ENCODE measurements around the gene SOX6.
"Not testable (repeated sequence)": the region's sequence is repeated elsewhere in the genome, so short reads cannot be mapped to it uniquely, and the experiment has no call there.

The SOX6 gene
- 0 to 1.9 (median 0.19) reads per million in 18 experiments for total RNA-seq

- DNase-seq = no peak
These were observed at the start of gene SOX6 for GRCh38 chr11:16356057-16356760. Gene SOX6, minus strand, starts transcription at chr11:16356546. Its CDS starts 15,298 bp downstream, at chr11:16341248.

GRCh38 chr11:16404781-16405285 lies 48.5 kb upstream of the SOX6 start:
- DNase-seq = no peak

GRCh38 chr11:16403851-16404250 lies 47.5 kb upstream of the SOX6 start:
- no peak for DNase-seq

GRCh38 chr11:16403448-16403803 lies 47.1 kb upstream of the SOX6 start:
- no peak for DNase-seq

GRCh38 chr11:16402654-16403447 lies 46.5 kb upstream of the SOX6 start:
- no peak for DNase-seq

DNA sequence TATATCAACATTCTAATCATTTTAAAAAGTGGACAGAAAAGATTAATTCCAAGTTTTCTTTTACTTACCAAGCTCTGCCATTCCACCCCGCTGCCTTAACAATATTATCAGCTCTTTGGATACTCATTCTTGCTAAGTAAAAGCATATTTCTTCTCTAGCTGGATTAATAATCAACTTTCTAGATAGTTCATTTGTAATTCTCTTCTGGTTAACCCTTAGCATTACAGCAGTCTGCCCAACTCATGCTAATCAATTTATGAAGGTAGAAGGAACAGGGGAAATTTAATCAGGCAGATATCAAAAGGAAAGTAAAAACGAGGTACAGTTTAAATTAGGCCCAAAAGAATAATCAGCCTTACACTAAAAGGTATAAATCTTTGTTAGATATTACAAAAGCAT lies 41.0 kb upstream of the SOX6 start:
- DNase-seq = no peak

GRCh38 chr11:16395601-16396000 lies 39.3 kb upstream of the SOX6 start:
- no peak for DNase-seq

- DNase-seq = no peak
These were observed 38.6 kb upstream of the SOX6 start for GRCh38 chr11:16394947-16395346.

DNA sequence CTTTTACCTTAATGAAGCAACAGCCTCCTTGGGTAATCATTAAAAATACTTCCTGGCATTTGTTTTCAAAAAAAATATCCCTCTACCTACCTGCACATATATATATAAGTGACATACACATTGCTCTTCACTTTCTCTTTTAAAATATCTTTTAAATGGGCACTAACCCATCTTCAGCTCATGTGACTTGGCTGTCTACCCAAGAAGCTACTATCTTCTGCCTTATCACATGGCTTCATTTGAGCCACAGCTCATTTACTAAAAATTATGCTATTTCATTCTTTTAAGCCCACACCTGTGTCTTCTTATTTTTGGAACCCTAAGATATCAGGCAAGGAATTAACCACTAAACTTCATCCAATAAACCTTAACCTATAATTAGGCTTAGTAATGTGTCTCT lies 37.0 kb upstream of the SOX6 start:
- no peak for DNase-seq

DNA sequence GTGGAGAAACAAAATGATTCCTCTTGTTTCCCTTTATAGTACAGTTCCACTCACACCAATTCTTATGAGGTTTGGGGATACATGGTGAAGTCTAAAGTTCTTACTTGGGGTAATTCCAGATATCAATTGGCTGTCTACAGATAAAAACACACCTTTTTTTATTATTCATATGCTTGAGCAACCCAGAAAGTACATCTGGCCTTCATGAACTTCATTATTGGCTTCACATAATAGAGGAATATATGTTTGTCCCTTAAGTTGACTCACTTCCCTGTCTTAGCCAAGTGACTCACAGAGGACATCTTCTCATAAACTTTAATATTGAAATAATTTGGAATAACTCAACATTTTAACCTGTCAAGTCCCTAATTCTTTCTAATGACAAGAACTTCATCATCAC lies 36.3 kb upstream of the SOX6 start:
- no peak for DNase-seq

DNA sequence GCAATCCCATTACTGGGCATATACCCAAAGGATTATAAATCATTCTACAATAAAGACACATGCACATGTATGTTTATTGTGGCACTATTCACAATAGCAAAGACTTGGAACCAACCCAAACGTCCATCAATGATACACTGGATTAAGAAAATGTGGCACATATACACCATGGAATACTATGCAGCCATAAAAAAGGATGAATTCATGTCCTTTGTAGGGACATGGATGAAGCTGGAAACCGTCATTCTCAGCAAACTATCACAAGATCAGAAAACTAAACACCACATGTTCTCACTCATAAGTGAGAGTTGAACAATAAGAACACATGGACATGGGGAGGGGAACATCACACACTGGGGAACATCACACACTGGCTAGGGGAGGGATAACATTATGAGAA lies 34.5 kb upstream of the SOX6 start:
- DNase-seq = not testable (repeated sequence)

DNA sequence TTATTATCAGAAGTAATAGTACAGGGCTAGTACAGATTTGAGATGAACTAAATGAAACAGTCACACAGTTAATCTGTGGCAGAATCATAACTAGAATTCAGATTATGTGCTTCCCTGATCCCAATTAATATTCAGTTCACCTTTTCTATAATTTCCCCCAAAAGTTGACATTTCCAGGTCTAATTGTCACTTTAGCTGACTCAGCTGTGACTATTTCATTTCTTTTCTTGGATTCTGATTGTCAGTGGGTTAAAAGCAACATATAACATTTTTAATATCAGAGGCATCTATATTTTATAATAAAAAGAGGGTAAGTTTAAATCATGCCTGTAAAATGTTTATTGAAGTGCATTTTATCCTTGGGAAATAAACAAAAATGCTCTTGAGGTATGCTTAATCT lies 28.8 kb upstream of the SOX6 start:
- DNase-seq = no peak

DNA sequence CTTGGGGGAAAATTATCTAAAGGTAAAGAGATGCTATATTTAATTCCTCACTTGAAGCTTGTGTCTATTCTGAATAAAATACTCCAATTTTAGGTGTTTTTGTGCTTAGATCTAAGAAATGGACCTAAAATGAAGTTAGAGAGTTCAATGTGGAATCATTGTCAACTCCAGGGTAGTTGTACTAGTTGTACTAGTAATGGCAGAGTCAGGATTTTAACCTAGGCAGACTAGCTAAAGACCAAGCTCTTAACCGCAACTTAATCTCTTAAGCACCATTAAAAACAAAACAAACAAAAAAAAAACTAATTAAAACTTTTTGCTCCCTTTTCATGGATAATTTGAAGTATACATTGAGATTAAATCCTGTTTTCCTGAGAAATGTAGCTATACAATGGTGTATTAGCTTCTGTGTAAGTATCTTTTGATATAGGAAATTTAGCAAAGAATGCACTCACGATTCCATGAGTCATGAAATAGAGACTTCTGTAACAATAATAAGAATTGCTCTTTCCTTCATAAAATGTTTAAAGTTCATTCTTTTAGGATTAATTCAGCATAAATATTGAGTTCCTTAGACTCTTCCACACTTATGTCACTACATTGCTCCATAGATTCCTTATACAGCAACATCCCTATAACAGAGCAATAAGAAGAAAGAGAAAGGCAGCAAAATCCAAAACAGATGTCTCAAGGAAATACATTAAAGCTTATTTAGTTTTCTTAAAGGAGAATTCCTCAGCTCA lies 26.5 kb upstream of the SOX6 start:
- no peak for DNase-seq

GRCh38 chr11:16382186-16382585 lies 25.8 kb upstream of the SOX6 start:
- DNase-seq = no peak

GRCh38 chr11:16380941-16381568 lies 24.7 kb upstream of the SOX6 start:
- no peak for DNase-seq

GRCh38 chr11:16378906-16379305 lies 22.6 kb upstream of the SOX6 start:
- DNase-seq = no peak

DNA sequence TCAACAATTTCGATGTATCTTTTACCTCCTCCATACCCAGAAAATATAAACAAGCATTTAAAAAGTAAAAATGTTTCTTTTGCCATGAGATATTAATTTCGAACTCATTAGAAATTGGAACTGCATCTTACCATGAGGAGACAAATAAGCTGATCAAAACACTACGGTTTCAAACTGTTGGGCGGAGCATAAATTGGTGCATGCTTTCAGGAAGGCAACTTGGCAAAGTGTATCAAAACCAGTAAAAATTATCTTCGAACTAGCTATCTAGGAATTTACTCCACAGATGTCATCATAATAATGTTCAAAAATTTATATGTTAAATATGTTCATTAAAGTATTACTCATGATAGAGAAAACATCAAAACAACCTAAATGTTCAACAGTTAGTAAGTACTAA lies 21.4 kb upstream of the SOX6 start:
- DNase-seq = no peak

DNA sequence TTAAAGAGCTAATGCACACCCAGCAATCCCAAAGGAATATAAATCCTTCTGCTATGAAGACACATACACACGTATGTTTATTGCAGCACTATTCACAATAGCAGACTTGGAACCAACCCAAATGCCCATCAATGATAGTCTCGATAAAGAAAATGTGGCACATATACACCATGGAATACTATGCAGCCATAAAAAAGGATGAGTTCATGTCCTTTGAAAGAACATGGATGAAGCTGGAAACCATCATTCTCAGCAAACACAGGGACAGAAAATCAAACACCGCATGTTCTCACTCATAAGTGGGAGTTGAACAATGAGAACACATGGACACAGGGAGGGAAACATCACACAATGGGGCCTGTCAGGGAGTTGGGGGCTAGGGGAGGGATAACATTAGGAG lies 19.3 kb upstream of the SOX6 start:
- DNase-seq = not testable (repeated sequence)

DNA sequence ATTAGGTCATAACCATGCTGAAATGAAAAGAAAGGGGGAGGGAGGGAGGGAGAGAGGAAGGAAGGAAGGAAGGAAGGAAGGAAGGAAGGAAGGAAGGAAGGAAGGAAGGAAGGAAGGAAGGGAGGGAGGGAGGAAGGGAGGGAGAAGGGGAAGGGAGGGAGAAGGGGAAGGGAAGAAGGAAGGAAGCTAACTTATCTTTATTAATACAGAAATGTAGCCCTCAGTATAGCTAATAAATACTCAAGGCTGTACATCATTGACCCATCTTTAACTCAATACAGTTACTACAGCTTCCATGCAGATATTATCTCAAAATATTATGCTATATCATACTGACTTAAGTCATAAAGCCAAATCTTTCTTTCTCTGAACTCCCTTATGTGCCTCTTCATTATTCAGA lies 17.4 kb upstream of the SOX6 start:
- DNase-seq = no peak

DNA sequence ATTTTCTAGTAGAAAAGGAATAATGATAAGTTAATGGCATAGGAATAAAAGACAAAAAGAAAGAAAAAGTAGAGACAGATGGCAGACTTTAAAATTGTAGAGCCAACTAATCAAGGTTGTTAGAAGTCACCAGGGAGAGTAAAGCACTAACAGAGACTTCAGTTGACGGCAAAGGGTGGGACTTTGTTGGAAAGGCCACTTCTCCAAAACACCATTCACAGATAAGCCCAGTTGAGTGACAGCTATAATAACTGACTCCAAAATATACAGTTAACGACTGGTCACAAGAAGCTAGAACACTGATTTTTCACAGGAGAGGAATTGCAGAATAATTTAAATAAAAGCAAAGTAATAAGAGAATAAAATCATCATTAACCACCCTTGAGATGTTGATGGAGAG lies 16.0 kb upstream of the SOX6 start:
- DNase-seq = no peak

DNA sequence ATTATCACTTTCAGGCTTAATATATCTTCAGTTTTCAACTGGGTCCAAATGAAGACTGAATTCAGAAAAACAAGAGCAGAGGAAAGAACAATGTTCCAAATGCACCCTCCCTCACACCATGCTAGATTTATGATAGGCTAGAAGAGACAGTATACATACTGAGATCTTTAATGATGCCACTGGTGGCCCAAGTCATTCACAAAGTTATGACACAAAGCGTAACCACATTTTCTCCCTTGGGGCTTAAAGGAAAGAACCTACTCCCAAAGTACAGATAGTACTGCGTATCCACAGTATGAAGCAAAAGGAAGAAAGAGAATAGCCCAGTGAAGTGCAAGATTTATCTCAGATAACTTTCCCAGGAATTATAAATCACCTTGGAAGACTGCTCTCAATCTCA lies 10.9 kb upstream of the SOX6 start:
- DNase-seq = no peak

GRCh38 chr11:16365581-16366228 lies 9.4 kb upstream of the SOX6 start:
- DNase-seq = no peak
